ENCODE results near the gene UBE2G1. TPM values are rescaled to one million over a fixed set of nuclear protein-coding genes. Genes with fewer than 3 reads are reported as not detected.

The UBE2G1 gene
- total RNA-seq, 2 donors from 2014 or later, result 38.8 to 47.7 TPM

DNA sequence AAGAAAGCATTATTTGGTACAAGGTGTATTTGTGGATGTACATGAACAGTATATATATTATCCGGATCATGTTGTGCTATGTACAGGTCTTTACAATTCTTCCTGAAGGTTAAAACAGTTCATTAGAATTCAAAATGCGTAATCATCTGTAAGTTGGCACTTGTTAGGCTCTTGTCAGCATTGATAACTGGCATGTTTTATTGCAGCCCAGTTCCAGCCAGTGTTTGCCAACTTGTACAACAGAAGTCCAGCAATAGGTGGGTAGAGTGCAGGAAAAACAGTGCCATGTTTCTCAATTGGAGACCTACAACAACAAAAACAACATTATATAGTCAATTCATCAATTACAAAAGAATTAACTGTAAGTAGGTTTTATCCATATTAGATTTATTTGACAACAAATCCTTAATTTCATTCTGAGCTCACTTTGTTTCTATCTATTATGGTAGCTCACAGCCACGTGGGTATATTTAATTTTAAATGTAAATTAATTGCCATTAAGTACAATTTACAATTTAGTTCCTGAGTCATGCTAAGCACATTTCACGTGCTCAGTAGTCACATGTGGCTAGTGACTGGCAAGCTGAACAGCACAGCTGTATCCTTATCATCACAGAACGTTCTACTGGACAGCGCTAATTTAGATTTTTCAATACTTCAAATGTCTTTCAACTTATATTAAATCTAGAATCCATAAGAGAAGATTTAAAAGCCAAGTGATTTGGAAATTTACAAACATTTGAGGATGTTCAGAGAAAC lies 94.1 kb downstream of the UBE2G1 start:
- no peaks in the 10 kb centered on the region for H3K9me3 ChIP-seq
- H3K27me3 ChIP-seq (replicated peaks; ENCODE audit: insufficient read depth), result no peaks in the 10 kb centered on the region
- H3K4me1 ChIP-seq (ENCODE audit: control insufficient read depth in 1 of 2, low read depth in 2 of 2), result peaks cover 0 to 12% of the 10 kb centered on the region in 2 donors
- H3K4me3 ChIP-seq, result no peak overlapping the region
- H3K27ac ChIP-seq, result no peak overlapping the region
- TF ChIP-seq, protein P1, sequence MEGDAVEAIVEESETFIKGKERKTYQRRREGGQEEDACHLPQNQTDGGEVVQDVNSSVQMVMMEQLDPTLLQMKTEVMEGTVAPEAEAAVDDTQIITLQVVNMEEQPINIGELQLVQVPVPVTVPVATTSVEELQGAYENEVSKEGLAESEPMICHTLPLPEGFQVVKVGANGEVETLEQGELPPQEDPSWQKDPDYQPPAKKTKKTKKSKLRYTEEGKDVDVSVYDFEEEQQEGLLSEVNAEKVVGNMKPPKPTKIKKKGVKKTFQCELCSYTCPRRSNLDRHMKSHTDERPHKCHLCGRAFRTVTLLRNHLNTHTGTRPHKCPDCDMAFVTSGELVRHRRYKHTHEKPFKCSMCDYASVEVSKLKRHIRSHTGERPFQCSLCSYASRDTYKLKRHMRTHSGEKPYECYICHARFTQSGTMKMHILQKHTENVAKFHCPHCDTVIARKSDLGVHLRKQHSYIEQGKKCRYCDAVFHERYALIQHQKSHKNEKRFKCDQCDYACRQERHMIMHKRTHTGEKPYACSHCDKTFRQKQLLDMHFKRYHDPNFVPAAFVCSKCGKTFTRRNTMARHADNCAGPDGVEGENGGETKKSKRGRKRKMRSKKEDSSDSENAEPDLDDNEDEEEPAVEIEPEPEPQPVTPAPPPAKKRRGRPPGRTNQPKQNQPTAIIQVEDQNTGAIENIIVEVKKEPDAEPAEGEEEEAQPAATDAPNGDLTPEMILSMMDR (IDR thresholded peaks at IDR 0.05), result no peak
- ATAC-seq (ENCODE audit: insufficient number of reproducible peaks, low FRiP score, low read depth), result no peak
- DNase-seq (ENCODE audit: low spot score), result no peak
- peaks cover 5% of the 10 kb centered on the region for H3K36me3 ChIP-seq

- TF ChIP-seq, protein P1 (IDR thresholded peaks at IDR 0.05), result no peak
- peaks cover 5% of the 10 kb centered on the region for H3K36me3 ChIP-seq
- no peaks in the 10 kb centered on the region for H3K27me3 ChIP-seq (replicated peaks; ENCODE audit: insufficient read depth)
- H3K4me3 ChIP-seq, result no peak overlapping the region
- no peaks in the 10 kb centered on the region for H3K9me3 ChIP-seq
- H3K4me1 ChIP-seq (ENCODE audit: control insufficient read depth in 1 of 2, low read depth in 2 of 2), result peaks cover 0 to 12% of the 10 kb centered on the region in 2 donors
- no peak for ATAC-seq (ENCODE audit: insufficient number of reproducible peaks, low FRiP score, low read depth)
- no peak for DNase-seq (ENCODE audit: low spot score)
- H3K27ac ChIP-seq, result no peak overlapping the region
Observed at GRCh38 chr17:4270736-4271135, 95.7 kb downstream of the UBE2G1 start.

DNA sequence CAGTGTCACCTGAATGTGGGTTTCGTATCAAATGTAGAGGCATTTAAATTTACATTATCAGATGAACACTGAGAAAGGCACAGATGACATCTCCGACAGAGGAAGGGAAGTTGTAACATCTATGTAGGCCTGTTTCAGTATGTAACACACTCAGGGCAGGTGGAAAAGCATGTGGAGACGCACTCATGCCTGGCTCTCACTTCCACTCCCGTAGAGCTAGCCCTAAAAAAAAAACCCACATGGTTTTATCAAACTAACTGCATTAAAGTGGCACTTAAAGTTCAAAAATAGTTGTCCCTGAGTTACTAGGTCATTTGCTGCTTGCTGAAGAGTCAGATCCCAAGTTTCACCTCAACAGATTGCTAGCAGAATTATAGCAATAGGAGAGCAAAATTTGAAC lies 96.6 kb downstream of the UBE2G1 start:
- no peak for DNase-seq (ENCODE audit: low spot score)
- Histone ChIP-seq H3K4me1 (ENCODE audit: control insufficient read depth in 1 of 2, low read depth in 2 of 2) (peaks cover 0 to 13% of the 10 kb centered on the region in 2 donors), H3K27me3 (replicated peaks; ENCODE audit: insufficient read depth) (no peaks in the 10 kb centered on the region), H3K27ac (no peak overlapping the region), H3K9me3 (no peaks in the 10 kb centered on the region), H3K4me3 (no peak overlapping the region), H3K36me3 (peaks cover 5% of the 10 kb centered on the region)
- TF ChIP-seq, protein P1 (IDR thresholded peaks at IDR 0.05), result no peak
- no peak for ATAC-seq (ENCODE audit: insufficient number of reproducible peaks, low FRiP score, low read depth)

DNA sequence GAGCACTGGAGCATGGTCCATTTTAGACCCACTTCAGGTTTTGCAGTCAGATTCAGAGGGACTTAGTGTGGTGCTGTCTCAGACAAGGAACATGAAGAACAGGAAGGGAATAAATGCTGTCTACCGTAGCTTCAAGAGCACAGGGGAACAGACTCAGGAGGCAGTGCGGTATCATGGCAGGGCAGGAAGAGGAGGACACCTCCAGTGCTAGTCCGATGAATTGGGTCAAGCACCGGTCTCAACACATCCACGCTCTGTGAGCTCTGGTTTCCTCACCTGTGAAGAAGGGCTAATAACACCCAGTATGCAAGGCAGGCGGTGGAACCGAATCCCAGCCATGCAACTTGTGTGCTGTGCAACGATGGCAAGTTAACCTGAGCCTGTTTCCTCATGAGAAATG lies 99.1 kb downstream of the UBE2G1 start:
- no peaks in the 10 kb centered on the region for H3K9me3 ChIP-seq

DNA sequence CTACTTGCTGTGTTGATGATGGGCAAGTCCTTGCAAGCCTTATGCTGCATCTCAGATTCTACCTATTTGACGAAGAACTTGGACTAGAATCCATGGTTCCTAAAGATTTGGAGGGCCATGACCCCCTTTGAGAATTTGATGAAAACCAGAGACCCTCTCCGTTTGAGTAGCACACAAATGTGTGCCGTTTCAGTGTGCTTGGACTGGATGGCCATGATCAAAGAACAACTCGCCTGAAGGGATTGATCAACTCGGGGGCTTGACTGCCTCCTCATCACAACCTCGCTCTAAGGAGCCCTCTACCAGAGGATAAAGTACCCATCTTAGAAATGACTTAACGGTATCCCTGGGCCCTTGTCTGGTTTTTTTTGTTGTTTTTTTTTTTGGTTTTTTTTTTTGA lies 99.9 kb downstream of the UBE2G1 start:
- Histone ChIP-seq H3K4me1 (ENCODE audit: control insufficient read depth in 1 of 2, low read depth in 2 of 2) (peaks cover 7 to 37% of the 10 kb centered on the region in 2 donors), H3K4me3 (no peak overlapping the region), H3K27me3 (replicated peaks; ENCODE audit: insufficient read depth) (no peaks in the 10 kb centered on the region), H3K27ac (no peak overlapping the region), H3K36me3 (peaks cover 5% of the 10 kb centered on the region), H3K9me3 (no peaks in the 10 kb centered on the region)
- no peak for ATAC-seq (ENCODE audit: insufficient number of reproducible peaks, low FRiP score, low read depth)
- no peak for DNase-seq (ENCODE audit: low spot score)
- TF ChIP-seq, protein P1 (IDR thresholded peaks at IDR 0.05), result no peak

More for the DNA sequence above, 99.1 kb downstream of the UBE2G1 start:
- DNase-seq (ENCODE audit: low spot score) (no peak), ATAC-seq (ENCODE audit: insufficient number of reproducible peaks, low FRiP score, low read depth) (no peak)
- Histone ChIP-seq H3K27me3 (replicated peaks; ENCODE audit: insufficient read depth) (no peaks in the 10 kb centered on the region), H3K36me3 (peaks cover 5% of the 10 kb centered on the region), H3K4me1 (ENCODE audit: control insufficient read depth in 1 of 2, low read depth in 2 of 2) (peaks cover 4 to 28% of the 10 kb centered on the region in 2 donors), H3K4me3 (no peak overlapping the region), H3K27ac (no peak overlapping the region)
- TF ChIP-seq, protein P1 (IDR thresholded peaks at IDR 0.05), result no peak

Measured in thoracic aorta (tissue), 2 donors.